GM19324 (cell line): Measurements from ENCODE around the gene PDE6C.

ENCODE experiments used
- ATAC-seq: cut with Tn5 transposase; IDR thresholded peaks from one replicate; pipeline ENCODE4 v1.9.1; 2021; ENCODE audit warnings: mild to moderate bottlenecking, moderate library complexity; ENCODE audit not compliant: unreplicated experiment, low FRiP score

Gene PDE6C

DNA sequence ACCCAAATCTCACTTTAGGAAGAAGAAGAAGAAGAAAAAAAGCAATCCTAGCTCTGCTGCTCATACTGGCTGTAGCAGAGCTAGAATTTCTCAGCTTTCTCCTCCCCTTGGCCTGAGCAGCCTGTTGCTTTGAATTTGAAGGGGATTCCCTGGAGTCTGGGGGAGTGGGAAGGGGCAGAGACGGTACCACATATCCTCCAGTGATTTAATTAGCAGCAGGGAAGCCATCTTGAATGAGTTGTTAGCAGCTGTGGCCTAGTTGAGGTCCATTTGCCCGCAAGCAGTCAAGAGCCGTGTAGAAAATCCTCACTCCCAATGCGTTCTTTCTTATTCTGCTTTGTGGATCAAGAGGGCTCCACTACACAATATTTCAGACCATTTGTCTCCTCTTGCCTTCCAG lies 16.5 kb downstream of the PDE6C start:
- no peak for ATAC-seq

DNA sequence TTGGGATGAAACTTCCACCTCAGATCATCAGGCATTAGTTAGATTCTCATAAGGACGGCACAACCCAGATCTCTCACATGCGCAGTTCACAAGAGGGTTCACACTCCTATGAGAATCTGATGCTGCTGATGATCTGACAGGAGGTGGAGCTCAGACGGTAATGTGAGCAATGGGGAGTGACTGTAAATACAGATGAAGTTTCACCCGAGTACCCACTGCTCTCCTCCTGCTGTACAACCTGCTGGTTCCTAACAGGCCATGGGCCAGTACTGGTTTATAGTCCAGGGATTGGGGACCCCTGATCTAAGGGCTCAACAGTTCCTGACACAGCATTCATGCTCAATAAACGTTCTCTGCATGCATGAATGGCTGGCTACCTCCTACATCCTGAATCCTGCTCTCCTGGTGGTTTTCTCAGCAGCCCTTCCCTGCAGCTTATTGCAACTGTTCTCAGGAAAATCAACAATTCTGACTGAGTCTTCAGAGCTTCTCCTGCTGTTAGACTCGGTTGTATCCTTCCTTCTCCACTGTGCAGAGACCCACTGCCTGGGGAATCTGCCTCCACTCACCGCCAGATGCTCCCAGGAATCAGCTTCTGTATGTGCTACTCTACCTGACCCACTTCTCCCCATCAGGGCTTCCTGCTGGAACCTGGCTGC lies 17.4 kb downstream of the PDE6C start:
- no peak for ATAC-seq

DNA sequence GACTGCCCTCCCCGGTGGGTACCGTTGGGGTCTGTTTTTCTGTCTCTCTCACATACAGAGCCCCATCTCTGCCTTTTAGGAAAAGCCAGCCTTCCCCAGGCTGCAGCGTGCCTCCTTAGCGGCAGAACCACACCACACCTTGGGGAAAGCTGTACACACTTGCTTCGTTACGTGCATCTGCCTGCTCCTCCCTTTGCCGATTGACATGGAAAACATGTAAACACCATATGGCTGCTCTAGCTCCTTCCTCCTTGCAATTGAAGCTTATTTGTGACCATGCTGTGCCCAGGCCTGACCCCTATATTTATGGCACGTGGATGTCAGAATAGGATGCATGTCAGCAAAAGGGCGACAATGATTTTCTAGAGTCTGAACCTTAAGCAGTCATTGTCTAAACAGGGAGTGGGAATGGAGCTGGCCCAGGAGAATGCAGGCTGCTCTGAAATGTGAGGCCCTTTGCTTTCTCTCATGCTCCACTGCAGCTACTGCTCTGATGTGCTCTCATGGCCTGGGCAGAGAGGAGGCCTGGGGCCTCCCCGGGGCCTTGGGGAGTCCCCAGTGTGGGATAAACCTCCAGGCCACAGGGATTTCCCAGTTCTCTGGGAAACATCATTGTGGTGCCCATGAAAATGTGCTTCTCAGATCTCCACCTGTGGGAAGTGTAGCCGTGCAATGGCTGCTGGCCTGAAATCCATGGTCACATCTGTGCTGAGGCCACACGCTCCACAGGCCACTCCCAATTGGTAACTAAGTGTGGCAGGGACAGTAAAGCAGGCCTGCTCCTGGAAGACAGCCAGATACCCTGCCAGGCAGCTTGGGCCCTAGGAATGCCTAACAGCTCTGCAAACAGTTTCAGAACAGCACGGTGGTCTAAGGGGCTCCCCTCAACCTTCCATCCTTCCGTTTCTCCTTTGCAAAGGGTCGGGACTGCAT lies 18.6 kb downstream of the PDE6C start:
- no peak for ATAC-seq

DNA sequence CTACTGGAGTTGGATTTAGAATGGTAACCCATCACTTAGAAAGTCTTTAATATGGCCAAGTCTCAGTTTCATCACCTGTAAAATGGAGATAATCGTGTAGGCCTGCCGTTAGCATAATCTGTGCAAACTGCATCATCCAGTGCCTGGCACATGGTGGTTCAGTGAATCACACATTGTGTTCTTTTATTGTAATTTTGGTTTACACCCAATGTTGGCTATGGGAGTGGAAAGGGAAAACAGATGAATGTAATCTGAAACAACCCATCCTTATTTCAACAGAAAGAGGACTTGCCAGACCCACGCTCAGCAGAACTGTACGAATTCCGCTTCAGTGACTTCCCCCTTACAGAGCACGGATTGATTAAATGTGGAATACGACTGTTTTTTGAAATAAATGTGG lies 27.5 kb downstream of the PDE6C start:
- ATAC-seq: no peak

DNA sequence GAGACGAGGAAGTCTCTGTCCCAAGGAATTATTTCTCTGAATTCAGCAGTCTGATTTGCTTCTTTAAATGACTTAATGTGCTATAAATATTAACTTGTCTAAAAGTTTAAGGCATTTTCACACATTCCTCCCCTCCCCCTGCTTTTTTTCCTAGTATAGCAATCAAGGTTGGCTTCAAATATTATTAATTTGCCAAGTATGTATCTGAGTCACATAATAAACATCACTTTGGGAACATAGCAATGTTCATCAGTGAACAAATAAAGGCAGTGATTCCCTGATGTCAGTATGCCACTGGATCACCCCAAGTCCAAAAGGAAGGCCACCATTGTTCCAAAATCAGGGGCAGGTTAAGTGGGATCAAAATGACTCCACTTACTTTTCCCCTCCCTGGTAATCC lies 40.5 kb downstream of the PDE6C start:
- no peak for ATAC-seq

DNA sequence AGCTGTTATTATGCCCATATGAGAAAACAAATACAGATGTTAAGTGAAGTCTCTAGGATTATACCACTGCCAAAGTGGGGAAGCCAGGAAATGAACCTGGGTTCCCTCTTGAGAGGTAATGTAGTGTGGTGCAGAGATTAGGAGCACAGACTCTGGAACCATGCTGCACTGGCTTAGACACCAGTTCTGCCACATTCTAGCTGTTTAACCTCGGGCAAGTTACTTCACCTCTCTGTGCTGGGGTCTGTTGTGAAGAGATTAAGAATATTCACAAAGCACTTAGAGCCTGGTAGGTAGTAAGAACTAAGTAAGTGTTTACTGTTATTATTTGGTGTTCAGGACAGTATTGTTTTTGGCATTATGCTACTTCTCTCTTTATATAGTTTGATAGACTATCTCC lies 41.9 kb downstream of the PDE6C start:
- no peak for ATAC-seq

DNA sequence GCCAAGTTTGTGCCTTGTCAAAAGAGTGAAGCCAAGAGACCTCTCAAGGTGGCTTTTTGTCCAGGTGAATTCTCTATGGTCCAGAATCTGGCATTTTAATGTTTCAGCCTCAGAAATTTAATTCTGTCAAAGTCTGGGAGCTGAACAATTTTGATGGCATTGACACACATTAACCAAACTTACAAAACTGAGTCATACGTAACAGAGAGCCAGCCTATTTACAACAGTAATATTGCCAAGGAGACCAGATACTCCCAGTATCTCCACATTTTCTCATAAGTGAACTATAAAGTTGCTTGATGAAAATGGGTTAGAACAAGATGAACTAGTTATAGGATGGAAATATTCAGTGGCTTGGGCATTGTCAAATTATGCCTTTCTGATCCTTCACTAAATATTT lies 43.8 kb downstream of the PDE6C start:
- no peak for ATAC-seq

DNA sequence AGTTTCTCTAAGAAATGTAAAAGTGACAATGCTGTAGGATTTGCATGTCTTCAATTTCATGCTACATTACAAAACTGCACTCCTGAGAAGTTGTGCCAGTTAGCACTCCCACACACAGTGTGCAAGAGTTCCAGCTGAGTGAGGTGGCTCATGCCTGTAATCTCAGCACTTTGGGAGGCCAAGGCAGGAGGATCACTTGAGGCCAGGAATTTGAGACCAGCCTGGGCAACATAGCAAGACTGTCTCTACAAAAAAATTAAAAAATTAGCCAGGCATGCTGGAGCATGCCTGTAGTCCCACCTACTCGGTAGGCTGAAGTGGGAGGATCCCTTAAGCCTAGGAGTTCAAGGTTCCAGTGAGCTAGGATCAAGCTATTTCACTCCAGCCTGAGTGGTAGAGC lies 45.4 kb downstream of the PDE6C start:
- no peak for ATAC-seq

DNA sequence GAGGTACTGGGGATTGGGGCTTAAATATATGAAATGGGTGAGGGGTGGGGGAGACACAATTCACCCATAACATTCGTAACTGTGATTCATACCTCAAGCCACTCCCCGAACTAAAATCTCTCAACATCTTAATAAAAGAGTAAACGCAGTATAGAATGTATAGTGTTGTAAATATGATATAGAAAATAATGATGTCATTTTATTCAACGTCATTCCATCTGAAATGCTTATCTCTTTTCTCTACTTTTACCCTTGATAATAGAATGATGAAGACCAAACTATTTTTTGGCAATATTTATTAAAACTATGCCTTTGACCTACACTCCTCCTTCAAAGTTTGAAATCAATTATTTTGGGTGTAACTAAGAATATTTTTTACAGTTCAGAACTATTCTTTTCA lies 53.7 kb downstream of the PDE6C start:
- ATAC-seq: no peak

DNA sequence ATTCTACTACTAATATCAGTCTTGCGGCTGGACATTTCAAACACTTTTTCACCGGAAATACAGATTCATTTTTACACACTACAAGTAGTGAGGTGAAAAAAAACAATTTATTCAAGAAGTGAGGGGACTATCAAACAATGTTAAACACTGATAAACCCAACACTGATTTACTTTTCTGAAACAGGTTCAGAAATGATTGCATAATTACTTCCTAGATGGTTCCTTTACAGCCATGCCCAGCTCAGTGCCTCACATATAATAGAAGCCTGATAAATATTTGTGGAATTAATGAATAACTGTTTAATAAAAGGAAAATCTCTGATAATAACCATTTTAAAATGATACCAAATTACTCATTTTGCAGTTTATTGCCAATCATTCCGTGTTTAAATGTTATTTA lies 55.5 kb downstream of the PDE6C start:
- no peak for ATAC-seq

DNA sequence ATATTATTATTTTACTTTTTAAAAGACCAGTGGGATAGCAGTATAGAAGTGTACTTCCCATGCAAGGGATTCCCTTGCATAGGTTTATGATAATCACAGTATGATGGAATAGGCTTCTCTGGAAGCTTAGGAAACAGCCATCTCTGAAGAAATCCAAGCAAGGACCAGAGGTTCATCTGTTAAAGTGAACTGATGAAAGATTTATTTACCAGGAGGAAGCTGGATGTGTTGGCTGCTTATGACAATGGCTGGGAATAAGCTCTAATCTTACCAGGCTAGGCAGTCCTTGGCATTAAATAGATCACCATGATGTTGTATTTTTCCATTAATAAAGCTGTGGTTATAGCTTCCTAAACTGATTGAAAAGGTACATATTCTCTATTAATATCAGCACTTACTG lies 58.0 kb downstream of the PDE6C start:
- no peak for ATAC-seq

DNA sequence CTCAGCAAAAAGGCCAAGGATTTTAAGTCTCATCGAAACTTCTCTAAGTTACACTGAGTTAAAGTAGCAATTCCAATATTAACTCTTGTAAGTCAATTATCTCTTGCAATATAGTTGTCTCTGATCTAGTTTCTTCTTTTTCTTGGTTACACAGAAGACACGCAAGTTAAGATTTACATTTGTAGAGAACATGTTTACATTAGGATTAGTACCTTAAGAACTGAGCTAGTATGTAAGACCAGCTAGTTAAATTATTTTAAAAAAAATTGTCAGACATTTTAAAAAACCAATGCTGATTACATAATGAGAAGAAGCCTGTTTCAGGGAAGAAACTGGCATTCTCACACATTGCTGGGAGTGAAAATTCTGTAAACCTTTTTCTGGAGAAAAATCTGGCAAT lies 58.7 kb downstream of the PDE6C start:
- no peak for ATAC-seq

DNA sequence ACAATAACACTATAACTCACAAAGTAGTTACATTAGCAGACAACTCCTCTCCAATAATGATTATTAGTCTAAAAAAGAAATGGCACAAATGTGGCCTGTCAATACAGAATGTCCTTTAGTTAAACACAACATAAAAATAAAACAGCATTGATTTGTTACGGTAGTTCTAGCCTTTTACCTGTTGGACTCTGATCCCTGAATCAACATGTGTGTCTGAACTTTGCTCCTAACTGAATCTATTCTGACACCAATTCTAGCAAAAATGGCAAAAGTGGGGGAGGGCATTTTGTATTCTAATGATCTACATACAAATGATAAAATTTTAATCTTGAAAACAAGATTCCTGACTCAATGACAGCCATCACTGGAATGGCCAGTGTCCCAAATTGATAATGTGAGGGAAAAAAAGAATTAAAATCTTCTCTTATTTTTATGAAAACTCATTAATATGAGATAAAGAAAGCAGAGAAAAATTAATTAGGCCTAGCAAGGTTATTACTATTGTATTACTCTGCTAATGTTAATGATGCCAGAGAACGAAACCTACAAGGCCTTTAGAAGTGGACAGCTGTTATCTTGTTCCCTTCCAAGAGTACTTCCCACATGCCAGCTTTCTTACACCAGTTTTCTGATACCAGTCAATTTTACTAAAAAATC lies 59.8 kb downstream of the PDE6C start:
- ATAC-seq: no peak

DNA sequence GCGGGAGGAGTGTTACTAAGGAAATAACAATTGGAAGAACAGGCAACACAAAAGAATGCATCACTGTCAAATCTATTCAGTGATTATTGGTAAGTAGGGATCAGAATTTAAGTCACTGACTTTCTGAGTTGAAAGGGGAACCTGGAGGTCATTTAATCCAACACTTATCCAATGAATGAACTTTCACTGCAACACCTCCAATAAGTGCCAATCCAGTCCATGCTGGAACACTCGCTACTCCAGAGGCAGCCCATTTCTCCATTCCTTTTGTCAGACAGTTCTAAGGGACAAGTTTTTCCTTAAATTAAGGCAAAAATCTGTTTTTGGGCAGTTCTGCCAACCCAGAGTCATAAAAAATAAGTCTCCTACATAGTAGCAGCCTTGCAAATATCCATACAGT lies 60.6 kb downstream of the PDE6C start:
- ATAC-seq: no peak

DNA sequence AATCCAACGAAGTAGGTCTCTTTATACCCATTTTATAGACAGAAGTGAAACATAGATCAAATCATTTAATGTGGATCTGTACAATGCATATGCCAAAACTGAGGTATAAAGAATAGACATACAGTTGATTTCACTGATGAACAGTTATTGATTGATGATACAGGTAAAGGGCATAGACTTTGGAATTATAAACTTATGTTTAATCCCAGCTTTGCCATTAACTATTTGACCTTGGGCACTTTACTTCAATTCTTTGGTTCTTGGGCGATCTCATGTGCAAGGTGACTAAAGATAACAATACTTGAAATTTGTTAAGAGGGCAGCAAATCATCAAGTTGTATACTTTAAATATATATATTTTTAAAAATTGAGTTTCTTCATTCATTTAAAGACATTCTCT lies 61.5 kb downstream of the PDE6C start:
- no peak for ATAC-seq

DNA sequence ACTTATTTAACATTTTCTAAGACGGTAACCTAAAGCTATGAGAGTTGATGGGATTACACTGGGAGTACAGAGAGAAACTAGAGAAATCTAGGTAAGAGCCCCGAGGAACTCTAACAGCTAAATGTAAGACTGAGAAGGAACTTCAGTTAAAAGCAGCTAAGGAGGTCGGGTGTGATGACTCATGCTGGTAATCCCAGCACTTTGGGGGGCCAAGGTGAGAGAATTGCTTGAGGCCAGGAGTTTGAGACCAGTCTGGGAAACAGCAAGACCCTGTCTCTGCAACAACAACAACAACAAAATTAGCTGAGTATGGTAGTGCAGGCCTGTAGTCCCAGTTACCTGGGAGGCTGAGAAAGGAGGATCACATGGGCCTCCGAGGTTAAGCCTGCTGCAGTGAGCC lies 66.0 kb downstream of the PDE6C start:
- ATAC-seq: no peak

DNA sequence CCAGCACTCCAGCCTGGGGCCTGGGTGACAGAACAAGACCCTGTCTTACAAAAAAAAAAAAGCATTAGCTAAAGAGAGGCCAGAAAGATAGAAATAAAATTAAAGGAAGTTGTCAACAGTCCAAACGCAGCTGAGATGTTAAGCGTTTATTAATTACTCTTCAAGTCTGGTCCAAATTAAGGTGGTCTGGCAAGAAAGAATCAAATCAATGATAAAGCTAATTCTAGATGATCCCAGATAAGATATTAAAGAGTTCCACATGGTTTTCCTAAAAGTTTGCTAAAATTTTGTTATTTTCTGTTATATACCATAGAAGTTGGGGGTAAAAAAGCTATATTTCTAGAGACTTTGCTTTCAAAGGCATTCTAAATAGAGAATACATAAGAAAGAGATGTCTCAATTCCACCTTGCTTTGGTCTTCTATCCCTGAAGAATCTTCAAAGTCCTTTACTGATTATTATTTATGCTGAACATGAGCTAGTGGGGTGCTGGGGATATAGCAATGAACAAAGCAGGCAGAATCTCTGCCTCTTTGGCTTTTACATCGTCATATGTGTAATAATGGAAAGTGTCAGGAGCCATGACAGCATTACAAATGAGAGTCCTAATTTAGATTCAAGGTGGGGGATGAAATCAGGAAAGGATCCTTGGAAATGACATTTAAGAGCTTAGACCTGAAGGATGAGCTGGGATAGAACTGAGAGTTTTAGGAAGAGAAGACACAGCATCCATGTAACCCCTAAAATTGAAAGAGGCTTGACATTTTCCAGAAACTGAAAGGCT lies 66.7 kb downstream of the PDE6C start:
- no peak for ATAC-seq

DNA sequence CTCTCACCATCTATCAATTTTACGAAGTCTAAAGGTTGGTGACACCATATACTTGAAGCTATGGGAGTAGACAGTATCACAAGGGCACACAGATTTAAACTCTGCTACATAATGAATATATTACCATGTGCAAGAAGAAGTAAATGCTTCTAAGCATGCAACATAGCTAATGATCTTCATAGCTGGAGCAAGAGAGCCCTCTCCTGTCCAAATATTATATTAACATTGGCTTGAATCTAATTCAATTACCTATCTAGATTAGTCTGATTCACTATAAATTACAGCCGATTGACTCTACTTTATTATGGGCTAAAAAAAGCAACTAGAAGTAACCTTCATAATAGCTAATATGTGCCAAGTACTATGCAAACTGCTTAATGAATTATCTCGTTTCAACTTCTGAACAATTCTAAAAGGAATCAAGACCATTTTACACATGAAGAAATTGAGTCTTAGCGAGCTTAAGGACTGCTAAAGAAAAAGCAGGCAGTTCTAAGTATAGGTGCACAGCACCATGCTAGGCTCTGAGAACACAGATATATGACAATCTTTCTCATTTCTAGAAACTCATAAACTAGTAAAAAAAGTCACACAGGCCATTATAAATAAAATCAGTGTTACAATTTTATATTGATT lies 68.2 kb downstream of the PDE6C start:
- ATAC-seq: no peak

DNA sequence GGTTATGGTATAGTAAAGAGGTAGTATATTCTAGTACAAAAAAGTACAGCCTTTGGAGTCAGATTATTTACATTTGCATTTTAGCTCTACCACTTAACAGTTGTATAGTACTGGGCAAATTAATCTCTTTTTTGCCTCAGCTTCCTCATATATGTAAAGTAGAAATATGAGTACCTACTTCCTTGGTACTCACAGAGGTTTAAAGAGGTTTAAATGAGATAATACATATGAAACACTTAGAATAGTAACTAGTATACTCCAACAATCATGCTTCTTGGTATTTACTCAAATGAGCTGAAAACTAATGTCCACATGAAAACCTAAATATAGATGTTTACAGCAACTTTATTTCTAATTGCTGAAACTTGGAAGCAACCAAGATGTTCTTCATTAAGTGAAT lies 75.4 kb downstream of the PDE6C start:
- no peak for ATAC-seq

DNA sequence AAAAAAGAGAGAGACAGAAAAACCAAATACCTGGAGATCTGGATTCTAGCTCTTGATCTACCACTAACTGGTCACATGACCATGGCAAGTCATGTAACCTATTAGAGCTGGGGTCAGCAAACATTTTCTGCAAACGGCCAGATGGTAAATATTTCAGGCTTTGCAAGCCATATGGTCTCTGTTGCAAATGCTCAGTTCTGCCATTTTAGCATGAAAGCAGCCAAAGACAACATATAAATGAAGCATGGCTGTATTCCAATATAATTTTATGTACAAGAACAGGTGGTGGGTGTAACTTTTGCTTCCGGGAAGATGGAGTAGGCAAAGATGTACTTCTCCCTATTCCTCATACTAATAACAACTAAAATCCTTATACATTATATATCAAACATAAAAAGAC lies 83.4 kb downstream of the PDE6C start:
- no peak for ATAC-seq
